Activated gamma-delta T cell treated with Interleukin-2 at 50 U/mL for 16 hours (primary cell): ENCODE measurements around the gene SYP.
"Not testable (repeated sequence)": the region's sequence is repeated elsewhere in the genome, so short reads cannot be mapped to it uniquely, and the experiment has no call there.

Experiments
- DNase-seq: peaks from one replicate; pipeline ENCODE4 v3.0.0-alpha.2; 2020

The SYP gene

DNA sequence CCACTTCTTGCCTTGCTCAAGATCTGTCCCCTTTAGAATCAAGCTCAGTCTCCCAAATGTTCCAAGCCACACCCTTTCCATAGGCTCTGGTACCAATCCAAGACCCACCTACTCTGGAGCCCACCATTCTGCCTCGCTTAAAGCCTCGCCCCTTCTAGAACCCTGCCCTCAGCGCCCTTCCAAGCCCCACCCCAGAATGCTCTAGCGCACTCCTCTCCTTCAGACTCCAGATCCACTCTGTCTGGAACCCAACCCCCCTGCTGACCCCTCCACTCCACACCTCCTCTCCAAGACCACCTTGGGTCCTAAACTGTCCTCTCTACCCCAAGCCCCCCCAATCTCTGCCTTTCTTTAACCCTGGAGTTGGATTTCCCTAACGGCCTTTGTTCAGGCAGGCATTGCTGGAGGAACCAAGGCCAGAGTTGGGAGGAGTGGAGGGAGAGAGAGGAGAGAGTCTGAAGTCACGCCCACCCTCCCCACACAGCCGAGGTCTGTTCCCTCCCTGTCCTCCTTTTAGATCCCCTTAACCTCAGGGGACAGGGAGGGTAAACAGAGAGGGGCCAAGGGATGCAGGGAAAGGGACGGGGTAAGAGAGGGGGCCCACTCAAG lies 11.4 kb downstream of the SYP start:
- no peak for DNase-seq

DNA sequence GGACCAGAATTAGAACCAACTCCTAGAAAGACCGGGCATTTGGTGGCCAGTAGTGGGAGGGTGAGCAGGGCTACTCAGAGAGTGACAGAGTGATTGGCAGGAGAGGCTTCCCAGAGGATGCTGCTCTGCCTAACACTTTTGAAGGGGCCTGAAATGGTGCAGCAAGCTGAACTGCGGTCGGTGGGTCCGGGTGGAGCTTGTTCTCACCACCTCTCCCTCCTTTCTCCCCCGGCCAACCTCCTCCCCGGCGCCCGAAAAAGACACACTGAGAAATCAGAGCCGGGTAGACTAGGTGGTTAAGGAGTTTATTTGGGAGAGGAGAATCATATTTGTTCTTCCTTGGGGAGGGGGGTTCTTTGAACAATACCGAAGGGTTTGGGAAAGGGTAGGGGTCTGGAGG lies 12.5 kb downstream of the SYP start:
- DNase-seq, result no peak

GRCh38 chrX:49187028-49187394 lies 13.0 kb downstream of the SYP start:
- no peak for DNase-seq

- DNase-seq, result peak; percentile 65
Measured at GRCh38 chrX:49186125-49187027, 13.6 kb downstream of the SYP start, which contains the start of gene PRICKLE3. TSS of gene PRICKLE3 (minus strand) at chrX:49186373. CDS start at chrX:49186297, 76 bp downstream.

DNA sequence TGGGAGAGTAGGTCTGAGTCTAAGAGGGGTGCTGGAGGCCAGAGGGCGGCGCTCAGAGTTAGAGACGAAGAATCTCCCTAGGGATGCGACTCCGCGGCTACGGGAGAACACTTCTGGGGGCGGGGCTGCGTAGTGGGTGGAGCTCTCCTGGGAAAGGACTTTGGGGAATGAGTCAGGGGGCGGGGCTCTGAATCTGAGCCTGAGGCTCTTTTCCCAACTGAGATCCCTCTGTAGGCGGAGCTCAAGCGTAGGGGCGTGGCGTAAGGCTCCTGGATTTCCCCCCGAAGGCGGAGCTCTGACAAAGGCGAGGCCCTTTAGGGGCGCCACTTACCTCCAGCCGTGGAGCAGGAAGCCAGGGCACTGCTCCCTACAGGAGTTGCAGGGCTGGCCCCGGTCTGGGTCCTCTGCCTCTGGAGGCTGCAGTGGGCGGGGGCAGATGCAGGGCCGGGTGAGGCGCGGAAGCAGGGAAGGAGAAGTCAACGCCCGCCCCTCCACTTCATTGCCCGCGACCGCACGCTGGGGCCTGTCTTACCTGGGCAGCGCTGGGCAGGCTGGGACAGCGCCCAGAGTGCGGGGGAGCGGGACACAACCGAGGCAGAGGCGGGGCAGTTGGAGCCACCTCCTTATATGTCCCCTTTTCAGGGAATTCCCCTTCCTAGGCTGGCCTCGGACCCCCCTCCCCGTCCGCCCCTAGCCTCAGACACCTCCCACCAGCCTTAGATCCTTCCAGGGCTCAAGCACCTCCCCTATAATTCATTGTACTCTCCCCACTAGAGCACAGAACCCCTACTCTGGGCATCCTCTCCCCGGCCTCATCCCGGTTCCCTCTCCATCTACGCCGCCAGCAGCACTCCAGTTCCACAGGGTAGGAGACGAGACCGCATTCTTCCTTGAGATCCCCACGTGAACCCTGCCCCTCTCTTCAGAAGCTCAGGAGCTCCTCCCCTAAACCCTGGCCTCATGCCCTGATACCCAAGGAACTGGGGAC lies 15.4 kb downstream of the SYP start:
- no peak for DNase-seq

- no peak for DNase-seq
Measured at GRCh38 chrX:49183701-49184281, 16.2 kb downstream of the SYP start.

- no peak for DNase-seq
Measured at GRCh38 chrX:49179358-49179757, 20.6 kb downstream of the SYP start.

GRCh38 chrX:49178537-49178936 lies 21.5 kb downstream of the SYP start:
- DNase-seq, result no peak

DNA sequence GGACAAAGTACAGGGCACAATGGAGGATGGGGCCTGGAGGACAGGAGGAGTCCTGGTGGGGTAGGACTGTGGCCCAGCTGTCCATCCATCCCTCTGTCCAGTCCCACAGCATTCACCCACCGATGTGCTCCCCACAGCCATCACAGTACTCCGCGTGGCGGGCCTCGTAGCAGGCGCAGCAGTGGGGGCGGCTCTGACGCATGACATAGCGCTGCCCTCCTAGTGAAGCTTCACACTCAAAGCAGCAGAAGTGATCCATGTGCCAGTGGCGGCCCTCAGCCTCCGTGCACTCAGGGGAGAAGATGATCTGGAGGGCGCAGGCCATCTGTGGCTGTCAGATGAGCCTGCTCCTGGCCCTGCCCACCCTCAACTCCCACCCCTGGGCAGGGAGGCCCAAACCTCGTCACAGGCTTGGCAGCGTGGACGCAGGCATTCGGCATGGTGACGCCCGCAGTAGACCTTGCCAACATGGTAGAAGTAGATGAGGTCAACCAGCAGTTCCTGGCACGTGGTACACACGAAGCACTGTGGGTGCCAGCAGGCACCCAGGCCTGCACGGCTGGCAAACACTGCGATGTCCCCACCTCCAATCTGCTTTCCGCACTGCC lies 22.0 kb downstream of the SYP start:
- no peak for DNase-seq

- no peak for DNase-seq
Measured at GRCh38 chrX:49177338-49177833, 22.6 kb downstream of the SYP start.

DNA sequence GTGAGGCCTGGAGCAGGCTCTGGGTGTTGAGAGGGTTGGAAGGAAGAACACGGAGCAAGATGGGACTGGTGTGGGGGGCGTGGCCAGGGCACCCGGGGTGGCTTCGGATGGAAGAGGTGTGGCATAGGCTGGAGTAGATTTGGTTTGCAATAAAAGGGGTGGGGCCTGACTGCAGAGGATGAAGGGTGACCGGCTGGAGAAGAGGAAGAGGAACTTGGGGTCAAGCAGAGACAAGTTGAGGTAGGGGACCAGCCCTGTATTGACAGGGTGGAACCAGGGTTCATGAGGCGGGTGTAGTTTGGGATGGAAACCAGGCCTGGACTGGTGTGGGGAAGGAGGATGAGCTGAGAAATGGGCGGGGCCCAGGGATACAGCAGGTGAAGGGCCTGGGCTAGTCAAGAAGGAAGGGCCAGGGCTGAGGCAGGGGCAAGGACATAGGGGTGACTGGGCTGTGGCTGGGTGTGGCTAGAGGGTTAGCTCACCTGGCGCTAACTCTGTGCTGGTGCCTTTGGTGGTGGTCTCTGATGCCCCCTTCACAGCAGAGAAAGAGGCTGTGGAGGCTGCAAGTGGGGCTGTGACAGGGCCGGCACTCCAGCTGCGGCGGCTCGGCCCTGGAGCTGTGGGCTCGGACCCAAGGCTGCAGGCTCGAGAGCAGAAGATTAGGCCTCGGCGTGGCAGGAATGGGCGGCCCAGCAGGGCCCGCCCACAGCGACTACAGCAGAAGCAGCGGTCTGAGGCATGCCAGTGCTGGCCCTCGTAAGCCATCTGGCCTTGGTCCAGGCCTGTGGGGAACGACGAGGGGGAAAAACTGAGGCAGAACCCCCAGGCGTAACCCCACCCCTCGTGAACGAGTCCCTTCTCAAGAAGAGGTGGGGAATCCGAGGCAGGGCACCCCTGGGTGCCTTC lies 23.3 kb downstream of the SYP start:
- DNase-seq, result no peak

DNA sequence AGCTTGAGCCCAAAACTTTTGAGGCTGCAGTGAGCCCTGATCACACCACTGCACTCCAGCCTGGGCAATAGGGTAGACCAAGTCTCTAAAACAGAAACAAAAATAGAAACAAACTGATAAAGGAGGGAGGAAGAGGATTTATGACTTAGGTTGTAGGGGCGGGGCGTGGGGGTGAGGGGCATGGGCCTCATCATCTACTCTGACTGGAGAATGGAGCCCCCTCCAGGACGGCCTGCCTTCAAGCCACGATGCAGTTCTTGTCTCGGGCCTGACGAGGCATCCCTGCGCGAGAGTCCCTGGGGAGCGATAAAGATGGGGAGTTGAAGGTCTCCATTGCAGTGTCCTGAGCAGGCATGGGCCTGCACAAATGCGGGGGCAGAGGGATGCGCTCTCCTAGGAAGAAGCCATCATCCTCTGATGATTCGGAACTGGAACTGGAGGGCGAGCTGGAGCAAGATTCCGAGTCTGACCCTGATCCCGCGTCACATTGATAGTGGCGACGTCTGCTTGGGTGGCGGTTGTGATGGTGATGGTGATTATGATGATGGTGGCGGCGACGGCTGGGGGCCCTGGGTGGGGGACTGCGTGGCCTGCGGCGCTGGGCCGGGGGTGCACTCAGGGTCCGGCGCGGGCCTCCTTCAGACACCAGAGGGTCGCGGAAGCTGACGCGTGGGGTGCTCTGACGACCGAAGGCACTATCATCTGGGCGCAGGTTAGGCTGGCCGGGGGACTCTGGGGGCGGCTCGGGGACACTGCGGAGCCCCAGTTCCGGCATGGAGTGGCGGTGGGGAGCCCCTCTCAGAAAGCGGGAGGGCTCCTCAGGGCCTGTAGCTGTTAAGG lies 24.3 kb downstream of the SYP start:
- no peak for DNase-seq

GRCh38 chrX:49174723-49175122 lies 25.3 kb downstream of the SYP start:
- no peak for DNase-seq

- DNase-seq, result not testable (repeated sequence)
Measured at GRCh38 chrX:49173544-49173943, 26.4 kb downstream of the SYP start.

GRCh38 chrX:49172280-49172780 lies 27.7 kb downstream of the SYP start:
- DNase-seq, result peak; percentile 51

DNA sequence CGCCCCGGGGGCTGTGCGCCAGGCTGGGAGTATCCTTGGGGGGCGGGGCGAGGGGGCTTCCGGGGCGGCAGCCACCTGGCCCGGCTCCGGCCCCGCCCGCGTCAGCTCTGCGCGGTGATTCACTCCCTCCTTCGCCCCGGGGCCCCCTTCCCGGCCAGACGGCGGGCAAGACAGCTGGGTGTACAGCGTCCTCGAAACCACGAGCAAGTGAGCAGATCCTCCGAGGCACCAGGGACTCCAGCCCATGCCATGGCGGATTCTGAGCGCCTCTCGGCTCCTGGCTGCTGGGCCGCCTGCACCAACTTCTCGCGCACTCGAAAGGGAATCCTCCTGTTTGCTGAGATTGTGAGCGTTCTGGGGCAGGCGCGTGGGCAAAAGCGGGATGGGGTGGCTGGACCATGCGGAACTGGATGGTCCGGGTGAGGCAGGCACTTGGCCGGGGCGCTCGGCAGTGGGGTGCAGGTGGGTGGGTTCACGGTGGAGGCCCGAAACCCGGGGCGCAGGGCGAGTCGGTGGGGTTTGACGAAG lies 28.2 kb downstream of the SYP start, which contains the start of gene PLP2:
TSS of gene PLP2 (plus strand) at position 147 of the 528 bp plus-strand sequence. CDS start at position 250, 103 bp downstream.
- peak; percentile 67 for DNase-seq

DNA sequence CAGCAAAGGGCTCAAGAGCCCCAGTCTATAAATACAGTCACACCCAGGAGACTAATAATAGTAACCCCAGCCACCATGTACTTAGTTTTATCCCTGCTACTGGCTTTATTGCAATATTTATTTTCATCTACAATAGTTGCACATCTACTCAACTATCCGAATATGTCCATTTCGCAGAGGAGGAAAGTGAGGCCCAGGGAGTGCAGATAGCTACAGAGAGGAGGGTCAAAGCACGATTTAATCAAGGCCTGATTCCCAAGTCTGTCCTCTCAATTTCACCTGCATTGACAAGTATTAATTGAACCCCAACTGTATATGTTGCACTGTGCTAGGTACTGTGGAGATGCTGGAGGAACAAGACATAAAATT lies 32.3 kb downstream of the SYP start:
- DNase-seq, result no peak

DNA sequence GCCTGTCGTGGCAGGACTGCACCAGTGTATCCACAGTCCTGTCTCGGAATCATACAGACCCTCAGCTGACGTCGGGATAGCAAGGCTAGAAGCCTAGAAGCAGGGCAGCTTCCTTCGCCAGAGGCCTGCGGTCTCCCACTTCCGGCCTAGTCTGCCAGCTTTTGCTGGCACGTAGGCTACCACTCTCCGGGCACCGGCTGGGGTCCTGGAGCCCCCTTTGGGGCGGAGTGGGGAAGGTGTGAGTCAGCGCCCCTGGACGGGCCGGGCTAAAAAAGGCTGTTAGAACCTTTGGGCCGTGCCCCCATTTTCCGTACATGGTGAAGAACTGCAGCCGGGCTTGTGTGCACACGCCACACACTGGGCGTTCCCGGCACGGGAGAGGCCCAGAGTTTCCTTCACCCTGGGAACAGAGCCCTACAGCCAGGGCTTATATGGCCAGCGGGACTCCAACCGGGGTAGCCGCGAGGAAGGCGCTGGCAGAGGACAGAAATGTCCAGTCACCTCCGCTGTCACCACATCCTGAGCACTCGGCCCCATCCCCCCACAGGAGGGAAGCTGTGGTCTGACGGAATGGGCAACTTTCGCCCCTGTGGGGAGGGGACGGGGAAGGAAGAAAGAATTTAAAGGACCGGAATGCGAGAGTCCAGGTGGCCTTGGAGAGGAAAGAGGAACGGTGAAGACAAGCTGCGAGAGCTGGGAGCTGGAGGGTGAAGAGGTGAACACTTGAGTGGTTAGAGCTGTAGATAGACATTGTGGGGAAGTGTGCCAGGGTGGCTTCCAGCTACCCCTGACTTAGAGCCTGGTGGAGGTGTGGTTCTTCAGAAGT lies 32.9 kb downstream of the SYP start:
- DNase-seq, result peak; percentile 71
